B cell (primary cell): Measurements from ENCODE around the gene ST6GALNAC5. TPM values are rescaled to one million over a fixed set of nuclear protein-coding genes. Genes with fewer than 3 reads are reported as not detected.

Source experiments
- ATAC-seq: fragments of 200-7000 bp; cut with Tn5 transposase; one replicate; pipeline ENCODE4 v1.10.0; 2021; ENCODE audit warnings: low read depth, mild to moderate bottlenecking, moderate number of reproducible peaks, moderate library complexity
- CTCF ChIA-PET: fragments of 350-600 bp; sonication (Branson Sonifier 250); formaldehyde crosslinking; loops from one replicate; lab custom pipeline; 2021; ENCODE audit warnings: antibody characterized with exemption, inconsistent platforms; lab: Charles Lee
- POLR2A ChIA-PET: fragments of 350-600 bp; sonication (Branson Sonifier 250); formaldehyde crosslinking; loops from one replicate; lab custom pipeline; 2021; ENCODE audit warnings: antibody characterized with exemption; lab: Charles Lee
- DNase-seq: peaks from one replicate; pipeline ENCODE4 v3.0.0; 2013
- H2AFZ ChIP-seq: 2 replicates; pipeline ENCODE4 v1.6.1; 2012; ENCODE audit warnings: mild to moderate bottlenecking, low read depth, low read length; ENCODE audit not compliant: insufficient read depth, poor library complexity, severe bottlenecking
- H3K27ac ChIP-seq, 2 donors: 1 replicate in 1 of 2; 2 replicates in 1 of 2; pipeline ENCODE4 v1.5.1; 2012 to 2013; ENCODE audit warnings: low read length in 2 of 2, mild to moderate bottlenecking in 2 of 2, moderate library complexity in 1 of 2
- H3K27me3 ChIP-seq, 4 experiments: fragments of 200-600 bp in 1 of 4; sonication (generic) in 1 of 4; replicated peaks in 1 of 4; 1 replicate in 2 of 4; 2 replicates in 2 of 4; pipeline versions ENCODE4 v1.6.1 to v1.7.0; 2013 to 2016; ENCODE audit warnings: low read length in 3 of 4, mild to moderate bottlenecking in 2 of 4, mixed read lengths in 1 of 4, moderate library complexity in 1 of 4; ENCODE audit not compliant: insufficient read depth in 4 of 4, control insufficient read depth in 3 of 4; ENCODE audit errors: control extremely low read depth in 1 of 4
- H3K36me3 ChIP-seq, 2 experiments: replicated peaks in 1 of 2; 1 replicate in 1 of 2; 2 replicates in 1 of 2; pipeline versions ENCODE4 v1.6.1 to v1.7.1; 2013; ENCODE audit warnings: low read length in 1 of 2; ENCODE audit not compliant: insufficient read depth in 2 of 2, control insufficient read depth in 1 of 2; ENCODE audit errors: control extremely low read depth in 1 of 2, extremely low read depth in 1 of 2
- H3K4me1 ChIP-seq, 2 donors: fragments of 200-600 bp in 1 of 2; sonication (generic) in 1 of 2; 1 replicate in 1 of 2; 2 replicates in 1 of 2; pipeline versions ENCODE4 v1.5.1 to v1.6.1; 2013 to 2017; ENCODE audit warnings: low read length in 2 of 2; ENCODE audit not compliant: control insufficient read depth in 2 of 2, insufficient read depth in 2 of 2
- H3K4me2 ChIP-seq: replicated peaks from 2 replicates; pipeline ENCODE3; 2012; ENCODE audit warnings: mild to moderate bottlenecking, low read depth, low read length; ENCODE audit not compliant: poor library complexity, severe bottlenecking
- H3K4me3 ChIP-seq, 5 experiments: fragments of 200-600 bp in 1 of 5; sonication (generic) in 1 of 5; 1 replicate in 3 of 5; 2 replicates in 2 of 5; pipeline versions ENCODE4 v1.5.1 to v1.7.0; 2011 to 2016; ENCODE audit warnings: low read length in 4 of 5, mild to moderate bottlenecking in 4 of 5, low read depth in 2 of 5, control low read depth in 1 of 5, moderate library complexity in 1 of 5; ENCODE audit not compliant: insufficient read depth in 1 of 5; ENCODE audit errors: control extremely low read depth in 1 of 5, extremely low read depth in 1 of 5
- H3K79me2 ChIP-seq: fragments of 200-600 bp; sonication (generic); one replicate; pipeline ENCODE4 v1.6.0; 2016; ENCODE audit warnings: low read length; ENCODE audit not compliant: control insufficient read depth, insufficient read depth
- H3K9ac ChIP-seq: fragments of 200-600 bp; sonication (generic); 2 replicates; pipeline ENCODE4 v1.6.1; 2017; ENCODE audit warnings: mild to moderate bottlenecking, low read length, moderate library complexity
- H3K9me3 ChIP-seq, 3 donors: one replicate each; pipeline versions ENCODE4 v1.6.1 to v1.7.1; 2013; ENCODE audit warnings: low read length in 2 of 3; ENCODE audit not compliant: control insufficient read depth in 2 of 3, insufficient read depth in 1 of 3; ENCODE audit errors: control extremely low read depth in 1 of 3
- H4K20me1 ChIP-seq: 2 replicates; pipeline ENCODE4 v1.6.0; 2012; ENCODE audit warnings: mild to moderate bottlenecking, low read length; ENCODE audit not compliant: insufficient read depth, control insufficient read depth, poor library complexity, severe bottlenecking
- H3K27ac Mint-ChIP-seq: one replicate; pipeline ENCODE4 v1.8.0; 2021; ENCODE audit warnings: mixed read lengths
- H3K27me3 Mint-ChIP-seq: one replicate; pipeline ENCODE4 v1.8.0; 2021; ENCODE audit warnings: mixed read lengths
- H3K4me1 Mint-ChIP-seq: one replicate; pipeline ENCODE4 v1.8.0; 2021; ENCODE audit warnings: mixed read lengths
- H3K4me3 Mint-ChIP-seq: one replicate; pipeline ENCODE4 v1.8.0; 2021; ENCODE audit warnings: mixed read lengths
- H3K9me3 Mint-ChIP-seq: one replicate; pipeline ENCODE4 v1.8.0; 2022; ENCODE audit warnings: mixed read lengths; ENCODE audit not compliant: insufficient read depth
- EZH2 ChIP-seq: IDR thresholded peaks from 2 replicates; pipeline ENCODE4 v1.6.1; 2012; ENCODE audit warnings: borderline replicate concordance, low read depth, mild to moderate bottlenecking, moderate library complexity, low read length; ENCODE audit not compliant: insufficient read depth, poor library complexity, severe bottlenecking
- WGBS: methylation state at CpG from one replicate; pipeline ENCODE4 v1.1.5; 2013; ENCODE audit warnings: missing lambda C conversion rate; ENCODE audit not compliant: insufficient coverage; 5-methylcytosine and 5-hydroxymethylcytosine counted together
- intact Hi-C: fragments of 100-400 bp; cut with micrococcal nuclease; formaldehyde crosslinking; loops from one replicate; pipeline ENCODE4 v1.10.0; 2022
- polyA plus RNA-seq: library from polyadenylated mRNA; depleted of rRNA; stranded (reverse); fragments of >200 nt; gene quantifications from 2 replicates; pipeline ENCODE4 v1.2.3, GENCODE V29; 2012
- total RNA-seq, 2 donors: library from RNA; stranded (reverse); fragments of 120-200 nt in 1 of 2; gene quantifications; 1 replicate in 1 of 2; 2 replicates in 1 of 2; pipeline versions ENCODE4 v1.2.3 to v1.2.4, GENCODE V29; 2013 to 2022
- TF ChIP-seq, protein P1 (sequence below): fragments of 200-600 bp; IDR thresholded peaks from one replicate; pipeline ENCODE4 v1.8.0; 2022; ENCODE audit warnings: antibody characterized with exemption, mild to moderate bottlenecking

The ST6GALNAC5 gene
- total and polyA plus RNA-seq, 2 donors (not counting 1 experiment from before 2014, with no cell fraction given): not detected

DNA sequence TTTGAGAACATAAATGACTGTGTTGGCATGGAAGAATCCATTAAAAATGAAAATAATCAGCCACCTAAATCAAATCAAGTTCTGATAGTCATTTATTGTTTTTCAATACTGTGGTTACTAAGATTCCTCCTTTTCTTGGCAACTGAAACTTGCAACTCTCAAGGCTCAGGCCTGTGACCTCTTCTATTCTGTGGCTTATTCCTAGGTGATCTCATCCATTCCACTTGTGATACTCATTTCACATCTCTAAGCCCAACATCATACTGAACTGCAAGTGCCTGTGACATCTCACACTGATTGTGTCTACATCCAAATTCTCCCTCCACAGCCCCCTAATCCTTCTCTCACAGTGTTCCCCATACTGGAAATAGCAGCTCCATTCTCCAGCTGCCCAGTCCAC, 4.8 kb upstream of the ST6GALNAC5 start:
- no peak for DNase-seq
- Histone ChIP-seq H3K4me1 (peaks cover 4 to 5% of the 10 kb centered on the region in 2 donors), H3K79me2 (no peaks in the 10 kb centered on the region), H3K9me3 (no peaks in the 10 kb centered on the region), H3K27ac (no peak overlapping the region), H3K36me3 (no peaks in the 10 kb centered on the region), H3K4me2 (no peak overlapping the region), H3K9ac (no peak overlapping the region), H3K27me3 (peaks cover 0 to 17% (median 5%) of the 10 kb centered on the region in 4 experiments), H3K4me3 (no peak overlapping the region), H4K20me1 (no peaks in the 10 kb centered on the region), H2AFZ (no peak overlapping the region)
- Mint-ChIP-seq H3K4me1 (peaks cover 3% of the 10 kb centered on the region), H3K27me3 (peaks cover 33% of the 10 kb centered on the region), H3K9me3 (peaks cover 4% of the 10 kb centered on the region), H3K27ac (no peak overlapping the region), H3K4me3 (no peak overlapping the region)
- TF ChIP-seq EZH2: no peak
- TF ChIP-seq, protein P1, sequence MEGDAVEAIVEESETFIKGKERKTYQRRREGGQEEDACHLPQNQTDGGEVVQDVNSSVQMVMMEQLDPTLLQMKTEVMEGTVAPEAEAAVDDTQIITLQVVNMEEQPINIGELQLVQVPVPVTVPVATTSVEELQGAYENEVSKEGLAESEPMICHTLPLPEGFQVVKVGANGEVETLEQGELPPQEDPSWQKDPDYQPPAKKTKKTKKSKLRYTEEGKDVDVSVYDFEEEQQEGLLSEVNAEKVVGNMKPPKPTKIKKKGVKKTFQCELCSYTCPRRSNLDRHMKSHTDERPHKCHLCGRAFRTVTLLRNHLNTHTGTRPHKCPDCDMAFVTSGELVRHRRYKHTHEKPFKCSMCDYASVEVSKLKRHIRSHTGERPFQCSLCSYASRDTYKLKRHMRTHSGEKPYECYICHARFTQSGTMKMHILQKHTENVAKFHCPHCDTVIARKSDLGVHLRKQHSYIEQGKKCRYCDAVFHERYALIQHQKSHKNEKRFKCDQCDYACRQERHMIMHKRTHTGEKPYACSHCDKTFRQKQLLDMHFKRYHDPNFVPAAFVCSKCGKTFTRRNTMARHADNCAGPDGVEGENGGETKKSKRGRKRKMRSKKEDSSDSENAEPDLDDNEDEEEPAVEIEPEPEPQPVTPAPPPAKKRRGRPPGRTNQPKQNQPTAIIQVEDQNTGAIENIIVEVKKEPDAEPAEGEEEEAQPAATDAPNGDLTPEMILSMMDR: no peak
- ChIA-PET POLR2A (no interaction called here), CTCF (no interaction called here)
- no peak for ATAC-seq
- intact Hi-C loops: no loop called here

DNA sequence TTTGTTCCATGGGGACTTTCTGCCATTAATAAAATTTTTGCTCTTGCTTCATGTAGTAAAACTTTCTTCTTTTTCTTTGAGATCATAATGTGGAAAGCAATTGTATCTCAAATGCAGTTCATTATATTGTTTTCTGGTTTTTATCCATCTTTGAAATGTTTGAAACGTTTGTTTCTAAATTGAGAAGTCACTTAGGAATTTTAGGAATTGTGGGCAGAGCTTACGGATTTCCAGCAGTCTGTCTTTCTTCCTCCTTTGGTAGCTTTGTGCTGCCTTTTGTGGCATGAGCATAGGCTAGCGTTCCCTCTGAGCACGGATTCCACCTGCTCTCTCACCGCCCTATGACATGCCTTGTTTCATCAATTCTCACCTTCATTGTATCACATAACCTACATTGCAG, 2.9 kb upstream of the ST6GALNAC5 start:
- ChIA-PET POLR2A (no interaction called here), CTCF (interaction anchor here (0.9 kb wide), 1 partner anchor 710 kb away, joined by 3 read pairs; no protein-coding TSS in a partner anchor)
- H3K27me3 Mint-ChIP-seq: peaks cover 40% of the 10 kb centered on the region
- H3K9me3 Mint-ChIP-seq: peaks cover 4% of the 10 kb centered on the region
- no peak overlapping the region for H3K4me3 Mint-ChIP-seq
- Histone ChIP-seq H3K27ac (no peak overlapping the region), H3K79me2 (no peaks in the 10 kb centered on the region), H3K4me3 (no peak overlapping the region), H3K9me3 (peaks cover 0 to 3% (median 0%) of the 10 kb centered on the region in 3 donors), H2AFZ (no peak overlapping the region), H3K4me2 (no peak overlapping the region), H3K4me1 (peaks cover 17% of the 10 kb centered on the region in 2 donors), H3K9ac (no peak overlapping the region), H4K20me1 (no peaks in the 10 kb centered on the region), H3K27me3 (peaks cover 0 to 20% (median 14%) of the 10 kb centered on the region in 4 experiments), H3K36me3 (no peaks in the 10 kb centered on the region)
- no peak overlapping the region for H3K27ac Mint-ChIP-seq
- DNase-seq (no peak), ATAC-seq (no peak)
- TF ChIP-seq, protein P1: no peak
- no peak for TF ChIP-seq EZH2
- intact Hi-C loops: no loop called here
- peaks cover 8% of the 10 kb centered on the region for H3K4me1 Mint-ChIP-seq
- WGBS: 95% methylated on average over 4 of the region's 5 CpGs
